Stimulated activated CD4-positive, alpha-beta T cell treated with anti-CD3 and anti-CD28 coated beads, Interleukin-1b, Interleukin-23, amount 100 ng/mL, for 1 hour (primary cell): Measurements from ENCODE around the gene MYPN.
"Not testable (repeated sequence)": the region's sequence is repeated elsewhere in the genome, so short reads cannot be mapped to it uniquely, and the experiment has no call there.

Experiments used
- DNase-seq, 2 donors: peaks; one replicate each; pipeline ENCODE4 v3.0.0-alpha.2; 2020; ENCODE audit warnings: low read depth in 2 of 2

Gene MYPN

GRCh38 chr10:68167586-68168189 lies 58.4 kb downstream of the MYPN start:
- no peak for DNase-seq

- DNase-seq, result no peak
Measured at GRCh38 chr10:68171539-68172080, 62.3 kb downstream of the MYPN start.

- no peak for DNase-seq
Measured at GRCh38 chr10:68172324-68172723, 63.0 kb downstream of the MYPN start.

- no peak for DNase-seq
Measured at GRCh38 chr10:68175949-68176348, 66.7 kb downstream of the MYPN start.

- DNase-seq, result no peak
Measured at GRCh38 chr10:68176797-68177196, 67.5 kb downstream of the MYPN start.

- no peak for DNase-seq
Measured at GRCh38 chr10:68178592-68178991, 69.3 kb downstream of the MYPN start.

- DNase-seq, result no peak
Measured at GRCh38 chr10:68179016-68179415, 69.7 kb downstream of the MYPN start.

- DNase-seq, result no peak
Measured at GRCh38 chr10:68180490-68180889, 71.2 kb downstream of the MYPN start.

GRCh38 chr10:68184546-68184945 lies 75.3 kb downstream of the MYPN start:
- no peak for DNase-seq

GRCh38 chr10:68185085-68185484 lies 75.8 kb downstream of the MYPN start:
- DNase-seq, result no peak

- no peak for DNase-seq
Measured at GRCh38 chr10:68188835-68189234, 79.5 kb downstream of the MYPN start.

GRCh38 chr10:68192113-68192512 lies 82.8 kb downstream of the MYPN start:
- no peak for DNase-seq

- DNase-seq, result no peak
Measured at GRCh38 chr10:68194290-68194689, 85.0 kb downstream of the MYPN start.

GRCh38 chr10:68195776-68196175 lies 86.5 kb downstream of the MYPN start:
- not testable (repeated sequence) for DNase-seq

- no peak for DNase-seq
Measured at GRCh38 chr10:68196701-68197100, 87.4 kb downstream of the MYPN start.

GRCh38 chr10:68202960-68203353 lies 93.7 kb downstream of the MYPN start:
- no peak for DNase-seq

GRCh38 chr10:68208424-68209042 lies 99.2 kb downstream of the MYPN start:
- no peak for DNase-seq

GRCh38 chr10:68211669-68212068 lies 102.4 kb downstream of the MYPN start:
- DNase-seq, result no peak

GRCh38 chr10:68212721-68213352 lies 103.5 kb downstream of the MYPN start:
- DNase-seq, result no peak

- no peak for DNase-seq
Measured at GRCh38 chr10:68218786-68219185, 109.5 kb downstream of the MYPN start.

- no peak for DNase-seq
Measured at GRCh38 chr10:68221196-68221595, 111.9 kb downstream of the MYPN start.

GRCh38 chr10:68222391-68222790 lies 113.1 kb downstream of the MYPN start:
- no peak for DNase-seq

- no peak for DNase-seq
Measured at GRCh38 chr10:68223535-68224165, 114.4 kb downstream of the MYPN start.
